GM12878 (cell line): ENCODE data around the gene SSH2. TPM values are rescaled to one million over a fixed set of nuclear protein-coding genes. Genes with fewer than 3 reads are reported as not detected.

Experiments used
- ATAC-seq: fragments of 200-7000 bp; cut with Tn5 transposase; 3 replicates; pipeline ENCODE4 v1.9.1; 2020; ENCODE audit warnings: mild to moderate bottlenecking, moderate library complexity
- BruUV-seq: library from RNA; stranded (reverse); fragments of 400-500 nt; replicated peaks from 2 replicates; lab custom pipeline; 2021; lab: Mats Ljungman, UMichigan
- CTCF ChIA-PET: fragments of 300-600 bp; sonication (Branson Sonifier 250); formaldehyde crosslinking; extraction: SDS; loops from one replicate; lab custom pipeline; 2021; ENCODE audit warnings: inconsistent platforms; lab: Yijun Ruan, JAX
- POLR2A ChIA-PET: fragments of 350-600 bp; formaldehyde crosslinking; extraction: SDS; loops from one replicate; lab custom pipeline; 2021; ENCODE audit warnings: inconsistent platforms; lab: Charles Lee
- RAD21 ChIA-PET: fragments of 300-600 bp; sonication (Branson Sonifier 250); formaldehyde crosslinking; loops from one replicate; lab custom pipeline; 2023; ENCODE audit warnings: antibody characterized with exemption; ENCODE audit not compliant: unreplicated experiment; lab: Charles Lee
- SMC1A ChIA-PET: fragments of 300-600 bp; sonication (Branson Sonifier 250); formaldehyde crosslinking; loops from one replicate; lab custom pipeline; 2023; ENCODE audit not compliant: unreplicated experiment, uncharacterized antibody; lab: Charles Lee
- DNase-seq: peaks from one replicate; pipeline ENCODE4 v3.0.0-alpha.2; 2011; ENCODE audit warnings: low read depth, low spot score
- FAIRE-seq: peaks from 3 replicates; lab custom pipeline; 2011; peaks lifted over from hg19 to GRCh38; lab: Jason Lieb, UNC
- H2AFZ ChIP-seq: 2 replicates; pipeline ENCODE4 v1.6.0; 2011; ENCODE audit warnings: low read depth, low read length, control low read depth; ENCODE audit not compliant: control insufficient read depth
- H3K27ac ChIP-seq: 2 replicates; pipeline ENCODE4 v1.5.1; 2011; ENCODE audit warnings: control low read depth; ENCODE audit not compliant: control insufficient read depth, insufficient read depth
- H3K27me3 ChIP-seq, 2 experiments: replicated peaks in 1 of 2; 2 replicates each; pipeline versions ENCODE4 v1.6.0 to v1.6.1; 2011; ENCODE audit warnings: low read length in 1 of 2; ENCODE audit not compliant: control insufficient read depth in 2 of 2, insufficient read depth in 2 of 2
- H3K36me3 ChIP-seq, 2 experiments: 2 replicates each; pipeline ENCODE4 v1.5.1; 2011; ENCODE audit warnings: low read length in 1 of 2; ENCODE audit not compliant: control insufficient read depth in 2 of 2, insufficient read depth in 2 of 2
- H3K4me1 ChIP-seq: 2 replicates; pipeline ENCODE4 v1.6.1; 2011; ENCODE audit warnings: mild to moderate bottlenecking, low read length, moderate library complexity, mixed read lengths; ENCODE audit not compliant: control insufficient read depth, insufficient read depth
- H3K4me2 ChIP-seq: 2 replicates; pipeline ENCODE4 v1.6.0; 2011; ENCODE audit warnings: control low read depth; ENCODE audit not compliant: control insufficient read depth, insufficient read depth
- H3K4me3 ChIP-seq: fragments of 200-600 bp; sonication (generic); 2 replicates; pipeline ENCODE4 v1.5.1; 2016
- H3K79me2 ChIP-seq: 2 replicates; pipeline ENCODE4 v1.6.0; 2011; ENCODE audit warnings: low read length; ENCODE audit not compliant: control insufficient read depth, insufficient read depth
- H3K9ac ChIP-seq: 2 replicates; pipeline ENCODE4 v1.8.0; 2011; ENCODE audit warnings: low read length, control low read depth, mixed read lengths; ENCODE audit not compliant: control insufficient read depth, insufficient read depth
- H3K9me3 ChIP-seq: replicated peaks from 3 replicates; pipeline ENCODE4 v1.5.1; 2011; ENCODE audit warnings: mild to moderate bottlenecking, low read length; ENCODE audit not compliant: control insufficient read depth, insufficient read depth
- H4K20me1 ChIP-seq: 2 replicates; pipeline ENCODE4 v1.6.0; 2011; ENCODE audit not compliant: control insufficient read depth, insufficient read depth
- ATF3 ChIP-seq: IDR thresholded peaks from 2 replicates; pipeline ENCODE4 v1.6.1; 2011; ENCODE audit warnings: low read depth, mild to moderate bottlenecking, low read length, moderate library complexity, borderline replicate concordance; ENCODE audit errors: extremely low read depth
- CUX1 ChIP-seq: IDR thresholded peaks from 2 replicates; pipeline ENCODE4 v1.6.1; 2012; ENCODE audit warnings: improper control_type of control experiment, low read depth, low read length; ENCODE audit not compliant: insufficient replicate concordance
- IRF4 ChIP-seq: IDR thresholded peaks from 2 replicates; pipeline ENCODE4 v1.6.1; 2011; ENCODE audit warnings: low read depth, low read length
- KDM1A ChIP-seq: fragments of 200-600 bp; sonication (generic); IDR thresholded peaks from 2 replicates; pipeline ENCODE4 v1.6.1; 2016; ENCODE audit warnings: borderline replicate concordance
- NBN ChIP-seq: fragments of 450-650 bp; IDR thresholded peaks from 2 replicates; pipeline ENCODE4 v1.6.1; 2016
- NFXL1 ChIP-seq: fragments of 450-650 bp; IDR thresholded peaks from 2 replicates; pipeline ENCODE4 v1.6.1; 2017; ENCODE audit warnings: antibody characterized with exemption, mild to moderate bottlenecking, borderline replicate concordance
- NR2C2 ChIP-seq: IDR thresholded peaks from 2 replicates; pipeline ENCODE4 v1.6.1; 2011; ENCODE audit warnings: borderline replicate concordance, low read depth; ENCODE audit not compliant: control insufficient read depth, insufficient read length
- NRF1 ChIP-seq: conservative IDR thresholded peaks from 2 replicates; pipeline ENCODE4 v1.6.1; 2011; ENCODE audit warnings: mild to moderate bottlenecking, low read depth, low read length, improper control_type of control experiment
- PAX5 ChIP-seq: IDR thresholded peaks from 2 replicates; pipeline ENCODE4 v1.6.1; 2011; ENCODE audit warnings: low read depth, low read length, borderline replicate concordance
- POU2F2 ChIP-seq: IDR thresholded peaks from 3 replicates; pipeline ENCODE4 v1.6.1; 2011; ENCODE audit warnings: low read depth, mild to moderate bottlenecking, low read length, borderline replicate concordance
- RFX5 ChIP-seq: IDR thresholded peaks from 2 replicates; pipeline ENCODE4 v1.6.1; 2011; ENCODE audit warnings: low read depth, low read length, improper control_type of control experiment
- SREBF2 ChIP-seq: IDR thresholded peaks from 2 replicates; pipeline ENCODE4 v1.6.1; 2012; ENCODE audit warnings: mild to moderate bottlenecking, low read length
- SUPT20H ChIP-seq: IDR thresholded peaks from 2 replicates; pipeline ENCODE4 v1.6.1; 2011; ENCODE audit warnings: low read depth, mild to moderate bottlenecking, low read length, moderate library complexity, borderline replicate concordance; ENCODE audit not compliant: control insufficient read depth
- TARDBP ChIP-seq: IDR thresholded peaks from 2 replicates; pipeline ENCODE4 v1.6.1; 2016; ENCODE audit warnings: borderline replicate concordance
- TBL1XR1 ChIP-seq: IDR thresholded peaks from 2 replicates; pipeline ENCODE4 v1.6.1; 2012; ENCODE audit warnings: low read depth, low read length, improper control_type of control experiment
- YBX1 ChIP-seq: fragments of 450-650 bp; IDR thresholded peaks from 2 replicates; pipeline ENCODE4 v1.6.1; 2016; ENCODE audit warnings: antibody characterized with exemption
- WGBS: methylation state at CpG from one replicate; pipeline ENCODE4 v1.1.6; 2016; ENCODE audit warnings: low lambda C conversion rate; ENCODE audit not compliant: insufficient replicate concordance, insufficient coverage; ENCODE audit errors: missing lambda C conversion rate; 5-methylcytosine and 5-hydroxymethylcytosine counted together
- in situ Hi-C: fragments of 300-500 bp; cut with MboI; formaldehyde crosslinking; loops from 9 replicates; pipeline ENCODE4 v1.14.3; 2018; ENCODE audit warnings: mixed read lengths
- intact Hi-C: fragments of 100-400 bp; cut with micrococcal nuclease; formaldehyde crosslinking; loops from one replicate; pipeline ENCODE4 v1.14.2; 2022; ENCODE audit not compliant: unreplicated experiment
- polyA plus RNA-seq, 11 experiments: library from polyadenylated mRNA; depleted of rRNA in 4 of 11; unstranded in 6 of 11; stranded (reverse) in 5 of 11; fragments of >200 nt; fragmentation: Nextera tagmentation in 4 of 11; fragmentation: Illumina TruSeq in 1 of 11; extraction: Ambion mirVana in 4 of 11; extraction: Trizol in 1 of 11; gene quantifications; 1 replicate in 1 of 11; 2 replicates in 10 of 11; pipeline versions ENCODE4 v1.2.1 to v1.2.3, GENCODE V29; 2011 to 2016; ENCODE audit warnings: inconsistent platforms in 2 of 11, missing spikeins in 2 of 11, low read depth in 1 of 11
- total RNA-seq, 4 experiments: library from RNA; depleted of rRNA in 3 of 4; stranded (reverse); fragments of >200 nt in 3 of 4; fragmentation: Illumina TruSeq in 1 of 4; extraction: Trizol in 1 of 4; gene quantifications; 2 replicates each; pipeline versions ENCODE4 v1.2.1 to v1.2.3, GENCODE V29; 2013 to 2021
- TF ChIP-seq, protein P1 (sequence below): fragments of 450-650 bp; formaldehyde crosslinking; IDR thresholded peaks from 2 replicates; pipeline ENCODE4 v1.5.0; 2022; ENCODE audit warnings: mild to moderate bottlenecking, missing genetic modification characterization

Gene SSH2
- total and polyA plus RNA-seq, 10 of the 15 experiments (the other 5 are each of a cell fraction or from before 2014, with no cell fraction given), result 9.3 to 65.9 (median 34.0) TPM

GRCh38 chr17:29764217-29764616 is 165.8 kb downstream of the SSH2 start:
- intact Hi-C loops, result no loop called here
- Histone ChIP-seq H2AFZ (no peak overlapping the region), H3K27ac (no peak overlapping the region), H4K20me1 (no peaks in the 10 kb centered on the region), H3K9ac (no peak overlapping the region), H3K9me3 (no peaks in the 10 kb centered on the region), H3K4me1 (no peaks in the 10 kb centered on the region), H3K79me2 (peaks cover 20% of the 10 kb centered on the region), H3K4me3 (no peak overlapping the region), H3K27me3 (no peaks in the 10 kb centered on the region), H3K36me3 (no peaks in the 10 kb centered on the region), H3K4me2 (no peak overlapping the region)
- ChIA-PET POLR2A (interaction anchor here (0.8 to 1.5 kb wide), 2 partner anchors 18 to 173 kb away, joined by 4 to 5 read pairs; no protein-coding TSS in a partner anchor), SMC1A (interaction anchor here (0.7 to 19.7 kb wide), 5 partner anchors 8 to 167 kb away, joined by 3 to 297 read pairs (median 4); no protein-coding TSS in a partner anchor), CTCF (interaction anchor here (0.8 to 3.8 kb wide), 5 partner anchors 10 to 146 kb away, joined by 3 to 25 read pairs (median 4); no protein-coding TSS in a partner anchor), RAD21 (interaction anchor here (0.6 to 1.5 kb wide), 3 partner anchors 31 to 166 kb away, joined by 3 to 4 read pairs (median 3); partner anchors contain the start of gene SSH2)
- WGBS, result 100% methylated on average over 2 of the region's 2 CpGs
- no TSS peak for BruUV-seq
- no peak for TF ChIP-seq TBL1XR1
- no peak for TF ChIP-seq SREBF2
- no peak for TF ChIP-seq ATF3
- TF ChIP-seq, protein P1, sequence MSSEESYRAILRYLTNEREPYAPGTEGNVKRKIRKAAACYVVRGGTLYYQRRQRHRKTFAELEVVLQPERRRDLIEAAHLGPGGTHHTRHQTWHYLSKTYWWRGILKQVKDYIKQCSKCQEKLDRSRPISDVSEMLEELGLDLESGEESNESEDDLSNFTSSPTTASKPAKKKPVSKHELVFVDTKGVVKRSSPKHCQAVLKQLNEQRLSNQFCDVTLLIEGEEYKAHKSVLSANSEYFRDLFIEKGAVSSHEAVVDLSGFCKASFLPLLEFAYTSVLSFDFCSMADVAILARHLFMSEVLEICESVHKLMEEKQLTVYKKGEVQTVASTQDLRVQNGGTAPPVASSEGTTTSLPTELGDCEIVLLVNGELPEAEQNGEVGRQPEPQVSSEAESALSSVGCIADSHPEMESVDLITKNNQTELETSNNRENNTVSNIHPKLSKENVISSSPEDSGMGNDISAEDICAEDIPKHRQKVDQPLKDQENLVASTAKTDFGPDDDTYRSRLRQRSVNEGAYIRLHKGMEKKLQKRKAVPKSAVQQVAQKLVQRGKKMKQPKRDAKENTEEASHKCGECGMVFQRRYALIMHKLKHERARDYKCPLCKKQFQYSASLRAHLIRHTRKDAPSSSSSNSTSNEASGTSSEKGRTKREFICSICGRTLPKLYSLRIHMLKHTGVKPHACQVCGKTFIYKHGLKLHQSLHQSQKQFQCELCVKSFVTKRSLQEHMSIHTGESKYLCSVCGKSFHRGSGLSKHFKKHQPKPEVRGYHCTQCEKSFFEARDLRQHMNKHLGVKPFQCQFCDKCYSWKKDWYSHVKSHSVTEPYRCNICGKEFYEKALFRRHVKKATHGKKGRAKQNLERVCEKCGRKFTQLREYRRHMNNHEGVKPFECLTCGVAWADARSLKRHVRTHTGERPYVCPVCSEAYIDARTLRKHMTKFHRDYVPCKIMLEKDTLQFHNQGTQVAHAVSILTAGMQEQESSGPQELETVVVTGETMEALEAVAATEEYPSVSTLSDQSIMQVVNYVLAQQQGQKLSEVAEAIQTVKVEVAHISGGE, result no peak
- TF ChIP-seq KDM1A, result no peak
- no peak for TF ChIP-seq POU2F2
- no peak for TF ChIP-seq NRF1
- no peak for TF ChIP-seq CUX1
- no peak for TF ChIP-seq NFXL1
- no peak for TF ChIP-seq TARDBP
- no peak for TF ChIP-seq PAX5
- no peak for TF ChIP-seq NBN
- no peak for TF ChIP-seq SUPT20H
- no peak for TF ChIP-seq NR2C2
- TF ChIP-seq IRF4, result no peak
- TF ChIP-seq RFX5, result no peak
- no peak for TF ChIP-seq YBX1
- ATAC-seq (no peak), FAIRE-seq (no peak), DNase-seq (no peak)
- in situ Hi-C loops, result no loop called here
